Measurements from ENCODE around the gene CLIC2.

CLIC2 gene

DNA sequence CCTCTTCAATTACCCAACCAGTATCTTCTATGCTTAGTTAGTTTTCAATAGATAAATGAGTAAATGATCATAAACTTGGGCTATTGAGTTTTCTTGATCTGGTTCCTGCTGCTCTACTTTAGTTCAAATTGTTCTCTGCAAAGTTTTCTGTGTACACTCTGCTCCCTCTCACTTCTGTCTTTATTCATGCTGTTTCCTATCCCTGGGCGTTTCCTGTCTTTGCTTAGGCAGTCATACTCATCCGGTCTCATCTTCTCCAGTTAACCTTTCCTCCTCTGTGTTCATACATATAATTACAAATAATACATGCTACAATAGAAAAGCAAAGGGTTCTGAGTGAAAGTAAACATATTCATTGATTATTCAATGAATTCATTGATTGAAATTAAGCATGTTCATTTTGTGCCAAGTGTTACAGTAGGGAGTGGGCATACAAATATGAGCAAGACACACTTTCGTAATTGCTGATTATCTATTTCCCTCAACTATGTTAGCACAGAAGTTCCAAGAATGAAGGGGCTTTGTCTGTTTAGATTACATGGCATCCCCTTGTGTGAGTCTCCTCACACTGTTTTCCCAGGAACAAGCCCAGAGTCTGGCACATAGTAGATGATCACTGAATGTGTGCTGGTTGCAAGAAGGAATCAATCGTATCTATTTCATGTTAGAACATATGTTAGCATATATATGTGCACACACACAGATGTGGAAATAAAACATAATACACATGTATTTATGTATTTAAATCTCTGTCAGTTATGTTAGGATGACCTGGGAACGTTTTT lies 71.3 kb downstream of the CLIC2 start:
- DNase-seq = peak; percentile 16

GRCh38 chrX:155259752-155260151 lies 74.7 kb downstream of the CLIC2 start:
- no peak for DNase-seq

- no peak for DNase-seq
Observed at GRCh38 chrX:155251391-155251790, 83.0 kb downstream of the CLIC2 start.

- DNase-seq = no peak
Observed at GRCh38 chrX:155247497-155247896, 86.9 kb downstream of the CLIC2 start.

DNA sequence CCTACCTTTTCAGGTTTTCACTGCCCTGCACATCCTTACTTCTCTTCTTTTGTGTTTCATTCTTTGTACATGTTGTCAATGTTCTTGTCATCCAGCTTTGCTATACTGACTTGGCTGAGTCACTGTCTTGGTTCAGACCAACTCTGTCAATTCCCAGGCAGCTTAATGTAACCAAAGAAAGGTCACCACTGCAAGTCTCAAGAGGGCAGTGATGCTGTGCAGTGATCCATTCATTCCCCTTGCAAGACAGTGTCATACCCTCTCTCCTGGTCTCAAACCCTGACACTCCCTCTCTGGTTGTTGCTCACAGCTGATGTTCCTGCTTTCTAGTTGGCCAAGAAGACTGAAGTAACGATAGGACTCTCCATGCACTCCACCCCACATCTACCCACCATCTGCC lies 87.7 kb downstream of the CLIC2 start:
- no peak for DNase-seq

DNA sequence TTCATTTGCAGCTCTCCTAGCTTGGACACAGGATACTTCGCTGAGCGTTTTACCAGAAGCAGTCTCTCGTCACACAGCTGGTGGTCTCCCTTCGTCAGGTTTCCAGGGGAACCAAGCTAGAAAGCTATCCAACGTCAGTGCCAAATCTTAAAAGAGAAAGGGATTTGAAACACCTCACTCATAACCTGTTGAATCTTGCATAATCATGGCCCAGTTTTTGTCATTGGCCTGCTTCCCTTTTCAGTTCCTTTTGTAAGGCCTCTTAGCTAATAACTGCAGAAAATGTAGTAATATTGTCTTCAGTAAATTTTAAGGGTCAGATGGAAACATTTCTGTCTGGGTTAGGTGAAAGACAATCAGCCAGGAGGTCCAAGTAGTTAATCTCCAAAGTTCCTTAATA lies 92.1 kb downstream of the CLIC2 start:
- no peak for DNase-seq

DNA sequence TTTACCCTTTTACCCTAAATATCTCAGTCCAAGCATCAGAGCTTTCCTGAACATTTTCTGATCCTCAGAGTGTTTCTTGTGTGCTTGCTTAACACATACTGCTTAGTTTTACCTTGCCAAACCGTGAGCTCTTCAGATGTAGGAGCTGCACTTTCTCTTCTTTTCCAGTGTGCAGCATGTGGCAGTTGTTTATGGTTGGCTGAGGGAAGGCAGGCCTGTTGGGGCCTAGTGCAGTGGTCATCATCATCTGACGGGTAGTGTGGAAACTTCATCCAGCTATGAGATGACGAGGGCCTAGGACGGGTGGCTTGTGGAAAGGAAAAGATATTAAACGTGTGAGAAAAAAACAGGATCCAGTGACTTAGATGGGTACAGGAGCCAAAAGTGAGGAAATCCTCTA lies 96.7 kb downstream of the CLIC2 start:
- DNase-seq = no peak

- DNase-seq = no peak
Observed at GRCh38 chrX:155235891-155236290, 98.5 kb downstream of the CLIC2 start.

DNA sequence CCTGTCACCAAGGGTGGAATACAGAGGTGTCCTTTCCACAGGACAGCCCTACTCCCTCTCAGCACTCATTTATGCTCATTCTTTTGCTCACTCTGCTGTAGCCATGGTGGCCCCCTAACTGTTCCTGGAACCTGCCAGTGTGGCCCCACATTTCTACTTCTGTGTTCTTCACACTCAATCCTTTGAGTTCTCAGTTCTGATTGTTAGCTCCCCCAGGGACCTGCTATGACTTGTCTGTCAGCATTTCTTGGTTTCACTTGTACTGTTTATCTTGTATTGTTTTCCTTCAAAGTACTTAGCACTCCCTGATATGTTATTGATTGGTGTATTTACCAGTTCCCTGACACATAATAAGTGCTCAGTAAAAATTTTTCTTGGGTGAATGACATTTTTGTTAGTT lies 103.3 kb downstream of the CLIC2 start:
- no peak for DNase-seq

All from NCI-H748 treated with DMSO at 0.1 percent for 48 hours (cell line).